IPS DF 6.9 (cell line): ENCODE measurements around the gene JDP2.
A peak's percentile ranks its signal among the peaks of the same experiment; 100 is the strongest.

Source experiments
- DNase-seq: peaks from one replicate; pipeline ENCODE4 v3.0.0-alpha.2; 2013; ENCODE audit warnings: low read depth, low spot score
- H3K27ac ChIP-seq: one replicate; pipeline ENCODE4 v1.5.1; 2013; ENCODE audit warnings: low read length, control low read depth
- H3K27me3 ChIP-seq: 2 replicates; pipeline ENCODE4 v1.6.1; 2013; ENCODE audit warnings: mild to moderate bottlenecking, low read length; ENCODE audit not compliant: control insufficient read depth, insufficient read depth
- H3K36me3 ChIP-seq: 2 replicates; pipeline ENCODE4 v1.6.1; 2013; ENCODE audit warnings: low read length; ENCODE audit not compliant: control insufficient read depth, insufficient read depth
- H3K4me1 ChIP-seq: 2 replicates; pipeline ENCODE4 v1.6.1; 2013; ENCODE audit warnings: low read length; ENCODE audit not compliant: control insufficient read depth, insufficient read depth
- H3K4me3 ChIP-seq: 2 replicates; pipeline ENCODE4 v1.5.1; 2013; ENCODE audit warnings: mild to moderate bottlenecking, low read length
- H3K9me3 ChIP-seq: 2 replicates; pipeline ENCODE4 v1.6.1; 2013; ENCODE audit warnings: low read length, inconsistent platforms; ENCODE audit not compliant: control insufficient read depth, insufficient read depth
- WGBS: extraction: QIAGEN DNeasy Blood & Tissue Kit; methylation state at CpG from one replicate; pipeline ENCODE4 v1.1.7; 2013; ENCODE audit warnings: mixed read lengths, missing lambda C conversion rate; ENCODE audit not compliant: insufficient read length, insufficient coverage; 5-methylcytosine and 5-hydroxymethylcytosine counted together

The JDP2 gene

DNA sequence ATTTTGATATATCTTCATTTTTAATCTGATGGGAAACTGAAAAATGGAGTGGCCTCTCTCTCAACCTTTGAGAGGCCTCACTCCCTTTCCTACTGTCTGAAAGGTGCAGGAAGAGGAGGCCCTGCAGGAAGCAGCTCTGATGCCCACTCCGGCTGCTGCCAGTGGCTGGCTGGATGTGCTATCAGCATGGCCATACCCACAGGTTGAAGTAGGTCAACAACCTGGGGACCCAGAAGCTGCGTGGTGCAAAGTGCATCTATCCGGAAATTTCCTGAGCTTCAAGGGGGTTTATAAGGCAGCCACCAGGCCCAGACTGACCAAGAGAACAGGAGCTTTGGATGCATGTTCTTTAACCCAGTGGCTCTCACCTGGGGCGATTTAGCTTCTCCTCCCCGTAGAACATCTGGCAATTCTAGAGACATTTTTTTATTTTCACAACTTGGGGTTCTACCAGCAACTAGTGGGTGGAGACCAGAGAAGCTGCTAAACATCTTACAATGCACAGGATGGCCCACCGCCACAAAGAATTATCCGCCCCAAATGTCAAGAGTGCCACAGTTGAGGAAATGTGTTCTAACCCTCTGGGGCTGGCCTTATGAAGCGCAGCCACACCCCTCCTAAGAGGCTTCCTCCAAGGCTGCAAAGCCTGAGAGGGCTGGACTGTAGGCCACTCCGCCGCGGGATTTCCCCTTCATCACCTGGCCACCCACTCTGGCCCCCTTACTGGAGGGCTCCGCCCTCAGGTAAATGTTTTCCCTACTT, 86.3 kb downstream of the JDP2 start:
- no peaks in the 10 kb centered on the region for H3K9me3 ChIP-seq
- H3K27me3 ChIP-seq, result no peaks in the 10 kb centered on the region
- H3K36me3 ChIP-seq, result no peaks in the 10 kb centered on the region
- no peak for DNase-seq
- no CpG with 5 or more reads among the region's 12 CpGs for WGBS
- H3K4me3 ChIP-seq, result no peak overlapping the region
- no peaks in the 10 kb centered on the region for H3K4me1 ChIP-seq
- no peak overlapping the region for H3K27ac ChIP-seq

DNA sequence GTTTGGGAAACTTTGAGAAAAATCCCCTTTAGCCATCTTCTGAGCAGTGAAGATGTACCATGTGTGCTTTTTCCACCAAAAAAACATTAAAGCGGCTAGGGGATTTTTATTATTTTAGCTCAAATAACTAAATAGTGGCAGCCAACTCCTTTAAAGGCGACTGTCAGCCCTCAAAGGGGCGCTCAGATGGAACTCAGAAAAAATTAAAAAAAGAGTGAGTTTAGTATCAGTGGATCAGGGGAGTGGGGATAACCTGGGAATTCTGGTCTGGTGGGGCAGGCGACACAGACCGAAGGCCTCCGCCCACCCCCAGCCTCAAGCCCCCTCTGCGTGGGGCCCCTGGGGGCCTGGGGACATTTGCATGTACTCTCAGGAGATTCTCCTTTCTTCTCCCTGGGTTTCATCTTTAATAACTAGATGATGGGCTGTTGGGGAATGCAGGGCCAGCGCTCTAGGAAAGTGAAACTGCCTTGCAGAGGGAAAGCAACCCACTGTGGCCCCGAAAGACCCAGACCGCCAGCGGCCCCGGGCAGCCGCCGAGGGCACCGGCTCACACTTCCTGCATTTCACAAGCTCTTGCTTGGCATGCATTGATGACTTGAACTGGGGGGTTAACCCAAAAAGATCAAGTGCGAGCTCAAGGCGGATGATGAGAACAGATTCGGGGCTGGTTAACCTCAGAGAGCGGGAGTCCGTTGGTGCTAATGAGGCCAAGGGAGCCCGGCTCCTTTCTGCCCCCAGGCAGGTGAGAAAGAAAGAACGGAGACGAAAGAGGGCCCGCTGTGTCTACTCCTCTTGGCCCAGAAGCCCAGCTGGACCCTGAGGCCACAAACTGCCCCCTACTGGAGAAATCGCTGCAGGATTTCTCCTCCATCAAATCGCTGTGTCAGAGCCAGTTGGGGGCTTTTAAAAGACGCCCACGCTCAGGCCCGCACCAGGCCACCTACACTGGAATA, 87.1 kb downstream of the JDP2 start:
- no CpG with 5 or more reads among the region's 29 CpGs for WGBS
- DNase-seq, result no peak
- no peaks in the 10 kb centered on the region for H3K27me3 ChIP-seq
- no peak overlapping the region for H3K27ac ChIP-seq
- no peaks in the 10 kb centered on the region for H3K4me1 ChIP-seq
- no peaks in the 10 kb centered on the region for H3K9me3 ChIP-seq
- H3K36me3 ChIP-seq, result no peaks in the 10 kb centered on the region
- H3K4me3 ChIP-seq, result no peak overlapping the region

DNA sequence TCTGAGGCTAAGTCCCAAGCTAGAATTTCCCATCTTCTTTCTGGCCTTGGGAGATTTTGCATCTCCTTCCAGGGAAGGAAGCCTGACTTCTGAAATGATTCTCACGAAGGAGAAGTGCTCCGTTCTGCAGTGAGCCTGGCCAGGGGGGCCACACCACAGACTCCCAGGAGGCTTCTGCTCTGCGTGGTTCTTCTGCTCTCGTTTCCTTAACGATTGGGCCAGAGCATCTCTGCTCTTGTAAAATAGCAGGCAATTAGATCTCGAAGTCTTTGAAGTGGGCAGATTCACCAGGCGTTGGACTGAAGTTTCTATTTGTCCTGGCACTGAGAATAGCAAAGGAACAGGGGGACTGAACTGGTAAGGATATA, 87.8 kb downstream of the JDP2 start:
- H3K9me3 ChIP-seq, result no peaks in the 10 kb centered on the region
- no peak for DNase-seq
- H3K27me3 ChIP-seq, result no peaks in the 10 kb centered on the region
- WGBS, result no CpG with 5 or more reads among the region's 7 CpGs
- no peak overlapping the region for H3K4me3 ChIP-seq
- H3K36me3 ChIP-seq, result no peaks in the 10 kb centered on the region
- no peaks in the 10 kb centered on the region for H3K4me1 ChIP-seq
- no peak overlapping the region for H3K27ac ChIP-seq

DNA sequence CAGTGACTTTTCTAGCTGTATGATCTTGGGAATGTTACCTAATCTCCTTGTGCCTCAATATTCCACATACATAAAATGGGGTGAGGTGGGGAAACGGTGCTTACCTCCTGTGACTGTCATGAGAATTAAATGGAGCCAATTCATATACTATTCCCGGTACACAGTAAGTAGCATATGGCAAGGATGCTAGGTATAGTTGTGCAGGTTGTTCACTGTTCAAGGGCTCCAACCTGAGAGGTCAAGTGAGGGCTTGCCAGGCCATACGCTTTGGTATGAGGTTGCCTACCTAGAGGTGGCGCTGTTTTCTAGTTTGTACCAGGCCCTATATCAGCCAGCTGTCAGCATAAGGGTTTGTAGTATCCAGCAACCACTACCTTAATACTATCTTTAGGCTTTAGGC, 90.8 kb downstream of the JDP2 start:
- peak; percentile 72 for DNase-seq
- no CpG with 5 or more reads among the region's 4 CpGs for WGBS
- Histone ChIP-seq H3K9me3 (no peaks in the 10 kb centered on the region), H3K4me1 (no peaks in the 10 kb centered on the region), H3K27me3 (no peaks in the 10 kb centered on the region), H3K27ac (no peak overlapping the region), H3K36me3 (no peaks in the 10 kb centered on the region), H3K4me3 (no peak overlapping the region)

DNA sequence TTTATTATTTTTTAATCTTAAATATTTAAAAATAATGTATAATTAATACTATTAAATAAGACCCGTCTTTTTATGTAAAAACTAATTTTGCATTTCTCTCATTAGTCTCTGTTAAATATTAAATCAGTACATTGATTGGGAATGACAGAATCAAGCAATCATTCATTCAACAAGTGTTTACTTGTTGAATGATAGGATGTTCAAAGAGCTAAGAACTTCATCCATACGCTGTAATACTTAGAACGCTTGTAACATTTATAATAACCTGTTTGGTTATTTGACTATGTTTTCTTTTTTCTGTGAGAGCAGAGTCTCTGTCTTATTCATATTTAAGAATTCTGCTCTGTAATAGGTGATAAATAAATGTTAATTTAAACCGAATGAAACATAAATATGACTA, 91.6 kb downstream of the JDP2 start:
- no CpG with 5 or more reads among the region's 4 CpGs for WGBS
- Histone ChIP-seq H3K27ac (no peak overlapping the region), H3K36me3 (no peaks in the 10 kb centered on the region), H3K4me3 (no peak overlapping the region), H3K4me1 (no peaks in the 10 kb centered on the region), H3K27me3 (no peaks in the 10 kb centered on the region), H3K9me3 (no peaks in the 10 kb centered on the region)
- no peak for DNase-seq

DNA sequence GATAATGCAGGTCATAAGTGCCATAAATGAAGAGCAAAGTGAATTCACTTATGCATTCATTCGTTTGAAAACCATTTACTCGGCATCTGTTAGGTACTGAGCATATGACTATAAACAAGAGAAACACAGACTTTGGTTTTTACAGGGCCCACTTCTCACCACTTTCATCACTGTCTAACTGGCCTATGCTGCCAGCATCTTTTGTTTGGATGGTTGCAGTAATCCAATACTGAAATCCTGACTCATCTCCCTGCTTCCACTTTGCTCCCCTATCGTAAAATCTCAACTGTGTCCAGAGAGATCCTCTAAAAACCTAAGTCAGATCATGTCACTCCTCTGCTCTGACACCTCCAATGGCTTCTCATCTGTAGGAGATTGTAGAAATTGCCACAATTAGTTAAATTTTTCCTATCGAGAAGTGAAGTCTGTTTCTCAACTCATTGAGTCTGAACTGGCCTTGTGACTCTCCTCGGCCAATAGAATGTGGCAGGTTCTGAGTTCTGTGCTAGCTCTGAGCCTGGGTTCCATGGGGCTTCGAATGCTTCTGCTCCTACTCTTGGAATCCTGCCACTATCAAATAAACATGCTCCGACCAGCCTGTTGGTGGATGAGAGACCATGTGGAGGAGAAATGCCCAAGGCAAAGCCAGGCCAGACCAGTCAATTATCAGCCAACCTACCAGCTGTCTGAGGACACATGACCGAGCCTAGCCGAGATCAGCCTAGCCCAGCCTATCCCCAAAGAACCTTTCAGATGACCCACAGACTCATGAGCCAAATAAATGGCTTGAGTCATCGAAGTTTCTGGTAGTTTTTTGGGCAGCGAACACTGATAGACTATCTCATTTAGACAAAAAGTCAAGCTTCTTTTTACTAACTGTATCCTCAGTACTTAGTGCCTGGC, 92.3 kb downstream of the JDP2 start:
- no peak for DNase-seq
- Histone ChIP-seq H3K9me3 (no peaks in the 10 kb centered on the region), H3K27ac (no peak overlapping the region), H3K36me3 (no peaks in the 10 kb centered on the region), H3K4me1 (no peaks in the 10 kb centered on the region), H3K4me3 (no peak overlapping the region), H3K27me3 (no peaks in the 10 kb centered on the region)
- WGBS, result no CpG with 5 or more reads among the region's 11 CpGs

DNA sequence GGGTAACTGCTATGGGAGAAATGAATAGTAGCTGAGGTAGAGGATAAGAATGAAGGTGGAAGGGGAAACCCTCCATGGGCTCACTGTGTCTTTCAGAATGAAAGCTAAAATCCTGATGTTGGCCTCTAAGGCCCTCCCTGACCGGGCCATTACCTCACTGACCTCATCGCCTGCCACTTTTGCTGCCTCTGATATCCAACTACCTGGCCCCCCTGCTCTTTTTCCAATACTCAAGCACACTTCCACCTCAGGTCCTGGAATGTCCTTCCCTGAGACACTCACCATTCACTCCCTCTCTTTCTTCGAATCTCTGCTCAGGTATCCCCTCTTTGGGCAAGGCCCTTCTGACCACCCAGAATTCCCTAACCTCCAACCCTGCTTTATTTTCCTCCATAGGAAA, 93.0 kb downstream of the JDP2 start:
- Histone ChIP-seq H3K27ac (no peak overlapping the region), H3K4me1 (no peaks in the 10 kb centered on the region), H3K27me3 (no peaks in the 10 kb centered on the region), H3K36me3 (no peaks in the 10 kb centered on the region), H3K9me3 (no peaks in the 10 kb centered on the region), H3K4me3 (no peak overlapping the region)
- no CpG with 5 or more reads among the region's 3 CpGs for WGBS
- DNase-seq, result no peak

DNA sequence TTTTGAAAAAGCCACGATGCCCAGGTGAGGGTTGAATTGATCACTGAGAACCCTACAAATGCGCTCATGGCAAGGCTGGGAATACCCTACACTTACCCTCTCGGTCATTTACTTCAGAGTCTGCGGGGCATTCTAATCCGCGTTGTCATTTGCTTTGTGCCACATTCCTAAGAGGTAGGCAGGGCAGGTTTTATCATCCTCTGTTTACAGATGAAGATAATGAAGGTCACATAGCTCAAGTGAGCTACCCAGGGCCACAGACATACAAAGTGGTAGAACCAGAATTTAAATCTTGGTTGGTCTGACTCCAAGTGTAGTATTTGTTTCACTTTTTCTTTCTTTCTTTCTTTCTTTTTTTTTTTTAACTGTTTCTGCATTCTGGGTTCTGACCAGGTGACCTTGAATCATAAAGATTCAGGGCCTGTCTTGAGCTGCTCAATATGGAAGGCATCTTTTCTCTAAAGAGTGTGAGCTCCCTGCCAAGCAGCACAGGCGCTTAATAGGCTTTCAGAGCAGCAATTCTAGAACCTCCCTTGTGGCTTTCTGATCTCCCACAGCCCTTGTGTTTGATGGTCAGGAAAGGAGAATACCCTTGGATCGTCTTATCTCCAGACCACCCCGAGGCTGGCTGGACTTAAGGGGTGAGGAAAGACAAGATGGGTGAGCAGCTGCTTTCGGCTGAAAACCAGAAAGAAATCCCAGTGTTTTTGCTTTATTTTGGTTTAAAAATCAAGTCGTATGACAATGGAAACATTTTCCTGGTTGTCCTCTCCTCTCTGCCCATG, 93.8 kb downstream of the JDP2 start:
- DNase-seq, result no peak
- WGBS, result no CpG with 5 or more reads among the region's 11 CpGs
- Histone ChIP-seq H3K9me3 (no peaks in the 10 kb centered on the region), H3K27me3 (no peaks in the 10 kb centered on the region), H3K27ac (no peak overlapping the region), H3K36me3 (no peaks in the 10 kb centered on the region), H3K4me1 (no peaks in the 10 kb centered on the region), H3K4me3 (no peak overlapping the region)

DNA sequence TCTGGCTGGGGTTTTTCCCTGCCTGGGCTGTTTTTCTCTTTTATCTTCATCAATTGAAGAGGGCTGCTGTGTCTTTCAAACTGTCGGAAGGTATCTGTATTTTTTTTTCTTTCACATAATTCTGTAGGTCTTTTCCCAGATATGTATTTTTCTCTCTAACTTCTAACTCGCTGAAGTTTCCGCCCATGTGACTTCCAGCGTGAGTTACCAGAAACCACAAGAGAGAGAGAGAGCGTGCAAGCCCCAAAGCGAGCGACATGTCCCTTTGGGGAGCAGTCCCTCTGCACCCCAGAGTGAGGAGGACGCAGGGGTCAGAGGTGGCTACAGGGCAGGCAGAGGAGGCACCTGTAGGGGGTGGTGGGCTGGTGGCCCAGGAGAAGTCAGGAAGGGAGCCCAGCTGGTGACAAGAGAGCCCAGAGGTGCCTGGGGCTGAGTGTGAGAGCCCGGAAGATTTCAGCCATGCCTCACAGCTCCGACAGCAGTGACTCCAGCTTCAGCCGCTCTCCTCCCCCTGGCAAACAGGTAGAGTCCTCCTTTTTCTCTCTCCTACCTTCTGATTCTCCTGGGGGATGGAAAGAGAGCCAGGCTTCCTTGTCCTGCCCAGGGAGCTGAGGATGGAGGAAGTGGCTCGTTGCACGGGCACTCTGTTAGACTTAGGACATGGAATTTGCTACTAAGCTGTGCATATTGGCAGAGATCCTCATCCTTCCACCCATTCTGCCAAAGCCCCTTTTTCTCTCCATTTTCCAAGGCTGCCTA, 94.6 kb downstream of the JDP2 start, which contains the start of gene BATF:
Gene BATF, plus strand, starts transcription at position 246 of the 759 bp plus-strand sequence. Its CDS starts 214 bp downstream, at position 460.
- Histone ChIP-seq H3K9me3 (no peaks in the 10 kb centered on the region), H3K27me3 (no peaks in the 10 kb centered on the region), H3K27ac (no peak within 1 kb of the TSS), H3K4me3 (no peak within 1 kb of the TSS), H3K36me3 (no peaks in the 10 kb centered on the region), H3K4me1 (no peaks in the 10 kb centered on the region)
- DNase-seq, result no peak
- WGBS, result no CpG with 5 or more reads among the region's 13 CpGs
